HG02970 (cell line): ENCODE measurements around the gene RANBP9.

Experiments used
- ATAC-seq: cut with Tn5 transposase; IDR thresholded peaks from one replicate; pipeline ENCODE4 v1.9.1; 2021; ENCODE audit warnings: mild to moderate bottlenecking, moderate library complexity, moderate number of reproducible peaks; ENCODE audit not compliant: unreplicated experiment, low FRiP score

Gene RANBP9

GRCh38 chr6:13680448-13680968 is 31.1 kb downstream of the RANBP9 start:
- ATAC-seq = no peak

- no peak for ATAC-seq
Observed at GRCh38 chr6:13679996-13680395, 31.6 kb downstream of the RANBP9 start.

- ATAC-seq = no peak
Observed at GRCh38 chr6:13678255-13678983, 33.2 kb downstream of the RANBP9 start.

- no peak for ATAC-seq
Observed at GRCh38 chr6:13677878-13678254, 33.8 kb downstream of the RANBP9 start.

GRCh38 chr6:13676551-13677156 is 35.0 kb downstream of the RANBP9 start:
- ATAC-seq = no peak

- no peak for ATAC-seq
Observed at GRCh38 chr6:13674533-13675190, 37.0 kb downstream of the RANBP9 start.

- ATAC-seq = no peak
Observed at GRCh38 chr6:13673825-13674444, 37.7 kb downstream of the RANBP9 start.

- no peak for ATAC-seq
Observed at GRCh38 chr6:13673368-13673767, 38.3 kb downstream of the RANBP9 start.

- ATAC-seq = no peak
Observed at GRCh38 chr6:13672904-13673303, 38.7 kb downstream of the RANBP9 start.

GRCh38 chr6:13671548-13672127 is 40.0 kb downstream of the RANBP9 start:
- ATAC-seq = no peak

- no peak for ATAC-seq
Observed at GRCh38 chr6:13669476-13669875, 42.2 kb downstream of the RANBP9 start.

- ATAC-seq = no peak
Observed at GRCh38 chr6:13668291-13668928, 43.2 kb downstream of the RANBP9 start.

- no peak for ATAC-seq
Observed at GRCh38 chr6:13667655-13668054, 44.0 kb downstream of the RANBP9 start.

GRCh38 chr6:13666194-13667105 is 45.2 kb downstream of the RANBP9 start:
- no peak for ATAC-seq

GRCh38 chr6:13664703-13665352 is 46.8 kb downstream of the RANBP9 start:
- no peak for ATAC-seq

- no peak for ATAC-seq
Observed at GRCh38 chr6:13663986-13664385, 47.6 kb downstream of the RANBP9 start.

- ATAC-seq = no peak
Observed at GRCh38 chr6:13662651-13663334, 48.8 kb downstream of the RANBP9 start.

GRCh38 chr6:13661647-13662046 is 50.0 kb downstream of the RANBP9 start:
- ATAC-seq = no peak
